Hematopoietic multipotent progenitor cell treated with erythropoietin and hydrocortisone succinate and interleukin-3 and kit ligand, for 4 days (in vitro differentiated cells): ENCODE measurements around the gene GID8.
"Not testable (repeated sequence)": the region's sequence is repeated elsewhere in the genome, so short reads cannot be mapped to it uniquely, and the experiment has no call there.

Source experiments
- DNase-seq: peaks from one replicate; pipeline ENCODE4 v3.0.0-alpha.2; 2015

Gene GID8

GRCh38 chr20:62959101-62959971, 21.4 kb downstream of the GID8 start:
- DNase-seq, result peak; percentile 79

- DNase-seq, result no peak
Observed at GRCh38 chr20:62959998-62960436, 22.1 kb downstream of the GID8 start.

DNA sequence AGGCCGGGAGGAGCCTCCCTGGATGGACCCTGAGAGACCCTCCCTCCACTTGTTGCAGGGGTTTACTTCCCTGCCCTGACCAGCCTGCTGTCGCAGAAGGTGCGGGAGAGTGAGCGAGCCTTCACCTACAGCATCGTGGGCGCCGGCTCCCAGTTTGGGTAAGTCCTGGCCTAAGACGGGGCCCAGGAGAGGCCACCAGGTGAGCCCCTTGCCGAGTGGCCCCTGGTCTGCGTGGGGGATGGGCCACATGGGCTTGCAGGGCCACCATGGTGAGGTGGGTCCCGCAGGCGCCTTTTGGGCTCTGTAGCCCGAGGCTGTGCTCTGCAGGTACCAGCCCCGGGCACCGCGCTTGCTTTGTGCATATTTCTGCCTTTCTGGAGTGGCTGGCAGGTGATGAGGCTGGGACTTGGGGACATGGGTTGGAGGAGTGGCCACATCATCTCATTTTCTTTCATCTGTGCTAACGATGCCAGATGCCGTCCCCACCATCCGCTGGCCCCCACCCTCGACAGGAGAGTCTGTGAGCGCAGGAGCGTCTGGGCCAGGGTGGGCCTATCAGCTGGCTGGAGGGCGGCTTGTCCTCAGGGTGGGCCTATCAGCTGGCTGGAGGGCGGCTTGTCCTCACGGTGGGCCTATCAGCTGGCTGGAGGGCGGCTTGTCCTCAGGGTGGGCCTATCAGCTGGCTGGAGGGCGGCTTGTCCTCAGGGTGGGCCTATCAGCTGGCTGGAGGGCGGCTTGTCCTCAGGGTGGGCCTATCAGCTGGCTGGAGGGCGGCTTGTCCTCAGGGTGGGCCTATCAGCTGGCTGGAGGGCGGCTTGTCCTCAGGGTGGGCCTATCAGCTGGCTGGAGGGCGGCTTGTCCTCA, 22.7 kb downstream of the GID8 start:
- not testable (repeated sequence) for DNase-seq

DNA sequence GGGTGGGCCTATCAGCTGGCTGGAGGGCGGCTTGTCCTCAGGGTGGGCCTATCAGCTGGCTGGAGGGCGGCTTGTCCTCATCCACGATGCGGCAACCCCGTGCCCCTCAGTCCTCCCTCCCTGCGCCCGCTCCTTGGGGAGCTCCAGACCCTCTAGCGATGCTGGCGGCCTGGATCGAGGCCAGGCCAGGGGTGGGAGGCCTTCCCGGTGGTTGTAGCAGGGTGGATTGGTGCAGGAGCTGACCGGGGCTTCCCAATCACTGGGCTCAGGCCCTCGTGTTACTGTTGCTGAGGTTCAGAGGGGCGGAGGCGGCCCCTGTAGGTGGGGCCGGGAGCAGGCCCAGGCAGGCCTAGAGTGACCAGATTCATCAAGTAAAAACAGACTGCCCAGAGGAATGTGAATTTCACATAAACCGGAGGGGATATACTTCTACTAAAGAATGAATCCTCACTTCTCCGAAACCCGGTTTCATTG, 23.4 kb downstream of the GID8 start:
- DNase-seq, result no peak

DNA sequence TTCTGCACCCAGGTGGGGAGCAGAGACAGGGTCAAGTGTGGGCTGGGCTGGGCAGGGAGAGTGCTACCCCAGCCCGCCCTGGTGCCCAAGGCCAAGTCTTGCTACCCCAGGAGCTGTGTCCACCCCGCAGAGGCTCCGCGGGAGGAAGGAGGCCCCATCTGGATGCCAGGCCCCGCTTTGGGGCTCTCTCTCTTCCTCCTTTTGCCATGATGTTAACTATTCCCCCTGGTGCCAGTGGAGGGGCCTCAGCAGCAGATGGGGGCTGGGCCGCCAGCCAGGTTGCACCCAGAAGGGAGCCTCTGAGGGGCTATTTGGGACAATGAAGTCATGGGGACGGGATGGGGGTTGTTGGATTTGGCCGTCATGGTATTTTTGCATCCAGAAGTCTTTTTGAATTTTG, 23.9 kb downstream of the GID8 start:
- DNase-seq, result no peak

DNA sequence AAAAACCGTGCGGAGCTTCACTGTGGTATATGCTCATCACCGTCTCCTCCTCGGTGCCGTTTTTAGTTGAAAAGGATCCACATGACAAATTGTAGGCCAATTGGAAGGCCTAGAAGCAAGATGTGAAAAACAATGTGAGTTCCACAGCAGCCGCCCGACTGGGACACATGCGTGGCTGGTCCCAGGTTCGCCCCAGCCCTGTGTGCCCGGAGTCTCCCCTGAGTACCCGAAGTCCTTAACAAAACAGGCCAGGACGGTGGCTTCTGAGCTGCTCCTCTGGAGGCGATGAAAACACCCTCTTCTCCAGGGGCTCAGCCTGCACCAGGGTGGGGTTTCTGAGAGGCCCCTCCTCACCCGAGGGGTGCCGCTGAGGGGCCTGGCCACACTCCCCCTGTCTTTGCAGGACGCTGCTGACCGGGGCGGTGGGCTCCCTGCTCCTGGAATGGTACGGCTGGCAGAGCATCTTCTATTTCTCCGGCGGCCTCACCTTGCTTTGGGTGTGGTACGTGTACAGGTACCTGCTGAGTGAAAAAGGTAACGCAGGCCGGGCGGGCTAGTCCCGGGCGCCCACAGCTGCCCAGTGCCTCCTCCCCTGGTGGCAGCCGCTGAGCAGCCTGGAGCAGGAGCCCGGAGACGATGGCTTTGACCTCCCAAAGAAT, 24.4 kb downstream of the GID8 start:
- DNase-seq, result no peak

- no peak for DNase-seq
Observed at GRCh38 chr20:62962891-62963613, 25.1 kb downstream of the GID8 start.

DNA sequence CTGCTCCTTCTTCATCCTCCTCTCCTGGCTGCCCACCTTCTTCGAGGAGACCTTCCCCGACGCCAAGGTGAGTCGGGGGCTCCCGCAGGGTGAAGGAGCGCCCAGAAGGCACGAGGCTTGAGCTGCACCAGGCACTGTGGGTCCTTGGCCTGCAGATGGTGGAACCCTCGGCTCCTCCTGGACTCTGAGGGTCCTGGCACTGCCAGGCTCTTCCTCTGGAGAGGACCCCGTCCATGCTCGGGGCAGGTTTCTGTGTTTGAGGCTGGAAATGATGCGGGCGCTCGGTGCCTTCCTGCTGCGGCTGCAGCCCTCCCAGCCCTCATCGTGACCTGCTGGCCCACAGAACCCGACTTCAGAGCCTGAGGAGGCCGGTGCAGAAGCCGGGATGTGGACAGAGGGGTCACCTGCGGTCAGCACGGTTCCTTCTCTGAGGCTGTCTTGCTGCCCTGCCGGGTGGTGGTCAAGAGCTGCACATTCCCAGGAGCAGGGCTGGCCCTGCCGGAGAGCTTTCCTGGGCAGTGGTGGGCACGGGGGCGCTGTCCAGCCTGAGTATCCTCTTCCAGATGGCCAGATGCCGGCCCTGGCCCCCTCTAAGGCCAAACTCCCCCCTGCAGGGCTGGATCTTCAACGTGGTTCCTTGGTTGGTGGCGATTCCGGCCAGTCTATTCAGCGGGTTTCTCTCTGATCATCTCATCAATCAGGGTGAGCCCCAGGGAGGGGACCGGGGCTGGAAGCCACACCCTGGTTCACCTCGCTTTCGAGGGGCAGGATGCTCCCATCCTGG, 25.9 kb downstream of the GID8 start:
- no peak for DNase-seq

GRCh38 chr20:62964700-62965099, 26.8 kb downstream of the GID8 start:
- DNase-seq, result peak; percentile 52

GRCh38 chr20:62965363-62965771, 27.4 kb downstream of the GID8 start:
- no peak for DNase-seq

- no peak for DNase-seq
Observed at GRCh38 chr20:62966212-62967148, 28.5 kb downstream of the GID8 start.

GRCh38 chr20:62967149-62967501, 29.2 kb downstream of the GID8 start:
- DNase-seq, result no peak

DNA sequence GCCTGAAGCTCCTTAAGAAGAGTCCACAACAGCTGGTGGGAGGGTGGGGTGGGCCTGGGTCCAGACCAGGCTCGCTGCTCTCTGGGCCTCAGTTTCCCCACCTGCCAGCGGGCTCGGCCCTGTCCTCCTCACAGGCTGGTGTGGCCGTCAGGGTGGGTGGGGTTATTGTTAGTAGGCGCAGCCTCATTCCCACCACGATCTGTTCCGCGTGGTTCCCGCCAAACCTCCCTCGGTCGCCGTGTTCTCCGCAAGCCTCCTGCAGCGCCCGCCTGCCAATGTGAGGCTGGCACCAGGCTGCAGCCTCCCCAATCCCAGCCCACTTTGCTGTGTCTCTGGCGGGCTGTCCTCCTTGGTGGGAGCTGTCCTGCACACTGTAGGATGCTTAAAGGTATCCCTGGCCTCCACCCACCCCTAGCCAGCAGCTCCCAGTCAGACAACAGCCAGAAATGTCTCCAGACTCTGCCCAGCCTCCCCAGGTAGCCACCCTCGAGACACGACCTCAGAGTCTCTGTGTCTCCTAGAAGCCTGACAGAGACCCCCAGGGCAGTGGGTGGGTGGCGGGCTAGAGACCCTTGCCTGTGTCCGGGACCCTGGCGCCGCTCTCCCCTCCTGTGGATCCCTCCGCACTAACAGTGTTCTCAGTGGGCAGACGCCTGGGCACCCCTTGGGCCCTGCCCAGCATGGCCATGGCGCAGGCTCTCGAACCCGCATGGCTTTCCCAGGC, 29.8 kb downstream of the GID8 start:
- DNase-seq, result no peak

DNA sequence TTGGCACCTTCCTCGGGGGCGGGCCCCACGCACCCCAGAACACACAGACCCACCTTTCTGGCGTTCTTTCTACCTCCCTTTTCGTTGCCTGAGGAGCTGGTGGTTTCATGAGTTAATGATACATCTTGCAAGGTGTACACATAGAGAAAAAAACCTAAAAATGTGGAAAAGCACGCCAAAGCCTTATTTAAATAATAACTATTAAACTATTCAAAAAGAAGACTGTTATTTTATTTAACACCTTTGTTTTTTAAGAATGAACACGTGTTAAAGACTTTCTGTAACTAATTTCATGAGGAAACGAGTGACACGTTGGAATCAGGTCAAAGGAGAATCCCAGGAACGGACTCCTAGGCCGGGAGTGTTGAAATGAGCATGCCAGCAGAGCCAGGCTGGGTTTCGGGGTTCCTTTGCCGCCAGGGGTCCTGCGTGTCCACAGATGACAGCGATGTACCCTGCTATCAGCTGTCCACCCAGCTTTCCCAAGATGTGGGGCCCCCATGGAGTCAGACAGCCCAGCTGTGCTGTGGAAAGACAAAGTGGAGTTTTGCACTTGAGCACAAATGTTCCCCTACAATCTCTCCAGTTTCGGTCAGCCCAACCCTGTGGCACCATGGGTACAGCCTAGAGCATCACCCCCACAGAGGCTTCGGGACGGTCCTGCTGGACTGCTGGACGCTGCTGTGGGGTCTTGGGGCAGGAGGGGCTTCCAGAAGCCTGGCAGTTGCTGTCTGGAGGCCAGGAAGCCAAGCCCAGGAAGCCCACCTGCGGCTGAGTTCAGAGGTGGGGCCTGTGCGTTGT, 30.6 kb downstream of the GID8 start:
- DNase-seq, result no peak

DNA sequence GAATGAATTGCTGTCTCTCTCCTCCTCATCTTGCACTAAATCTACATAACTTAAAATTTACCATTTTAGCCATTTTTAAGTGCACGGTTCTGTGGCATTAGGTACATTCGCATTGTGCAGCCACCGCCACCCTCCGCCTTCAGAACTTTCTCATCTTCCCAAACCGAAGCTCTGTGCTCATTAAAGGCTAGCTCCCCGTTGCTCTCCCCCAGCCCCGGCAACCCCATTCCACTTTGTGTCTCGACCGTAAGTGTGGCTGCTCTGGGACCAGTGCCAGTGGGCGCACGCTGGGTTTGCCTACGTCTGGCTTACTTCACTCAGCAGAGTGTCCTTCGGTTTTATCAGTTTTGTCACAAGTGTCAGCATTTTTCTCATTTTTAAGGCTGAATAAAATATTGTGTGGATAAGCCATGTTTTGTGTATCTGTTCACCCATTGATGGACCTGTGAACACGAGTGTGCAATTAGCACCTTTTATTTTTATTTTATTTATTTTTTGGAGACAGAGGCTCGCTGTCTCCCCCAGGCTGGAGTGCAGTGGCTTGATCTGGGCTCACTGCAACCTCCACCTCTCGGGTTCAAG, 31.3 kb downstream of the GID8 start:
- peak; percentile 35 for DNase-seq

DNA sequence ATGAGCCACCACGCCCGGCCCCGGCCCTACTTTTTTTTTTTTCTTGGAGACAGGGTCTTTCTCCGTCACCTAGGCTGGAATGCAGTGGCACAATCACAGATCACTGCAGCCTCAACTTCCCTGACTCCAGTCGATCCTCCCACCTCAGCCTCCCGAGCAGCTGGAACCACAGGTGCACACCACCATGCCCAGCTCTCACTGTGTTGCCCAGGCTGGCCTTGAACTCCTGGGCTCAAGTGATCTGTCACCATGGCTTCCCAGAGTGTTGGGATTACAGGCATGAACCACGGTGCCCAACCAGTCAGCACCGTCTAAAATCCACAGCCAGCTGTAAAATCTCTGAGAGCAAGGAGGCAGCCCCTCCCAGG, 32.0 kb downstream of the GID8 start:
- DNase-seq, result no peak

- DNase-seq, result no peak
Observed at GRCh38 chr20:62970307-62971210, 32.6 kb downstream of the GID8 start.
